ENCODE measurements around the gene SMIM33.

The SMIM33 gene

GRCh38 chr5:139459451-139459934, 11.3 kb upstream of the SMIM33 start:
- Histone ChIP-seq H3K4me3 (ENCODE audit: low read length) (no peak overlapping the region), H3K9me3 (ENCODE audit: control insufficient read depth, low read length) (no peaks in the 10 kb centered on the region), H3K27me3 (ENCODE audit: control insufficient read depth, insufficient read depth, low read length) (no peaks in the 10 kb centered on the region), H3K4me1 (ENCODE audit: control insufficient read depth, insufficient read depth, low read length) (peaks cover 13% of the 10 kb centered on the region), H3K9ac (ENCODE audit: low read length) (no peak overlapping the region), H3K36me3 (ENCODE audit: control insufficient read depth, insufficient read depth, low read length) (no peaks in the 10 kb centered on the region)

- H3K9me3 ChIP-seq (ENCODE audit: control insufficient read depth, low read length), result no peaks in the 10 kb centered on the region
- no peaks in the 10 kb centered on the region for H3K36me3 ChIP-seq (ENCODE audit: control insufficient read depth, insufficient read depth, low read length)
- H3K4me1 ChIP-seq (ENCODE audit: control insufficient read depth, insufficient read depth, low read length), result peaks cover 13% of the 10 kb centered on the region
- H3K4me3 ChIP-seq (ENCODE audit: low read length), result no peak overlapping the region
- H3K9ac ChIP-seq (ENCODE audit: low read length), result no peak overlapping the region
- no peaks in the 10 kb centered on the region for H3K27me3 ChIP-seq (ENCODE audit: control insufficient read depth, insufficient read depth, low read length)
These were observed 10.3 kb upstream of the SMIM33 start for GRCh38 chr5:139460455-139460854.

GRCh38 chr5:139461176-139461575, 9.6 kb upstream of the SMIM33 start:
- Histone ChIP-seq H3K4me3 (ENCODE audit: low read length) (no peak overlapping the region), H3K9ac (ENCODE audit: low read length) (no peak overlapping the region), H3K27me3 (ENCODE audit: control insufficient read depth, insufficient read depth, low read length) (no peaks in the 10 kb centered on the region), H3K4me1 (ENCODE audit: control insufficient read depth, insufficient read depth, low read length) (peaks cover 13% of the 10 kb centered on the region), H3K36me3 (ENCODE audit: control insufficient read depth, insufficient read depth, low read length) (no peaks in the 10 kb centered on the region), H3K9me3 (ENCODE audit: control insufficient read depth, low read length) (no peaks in the 10 kb centered on the region)

GRCh38 chr5:139461698-139462097, 9.1 kb upstream of the SMIM33 start:
- H3K27me3 ChIP-seq (ENCODE audit: control insufficient read depth, insufficient read depth, low read length), result no peaks in the 10 kb centered on the region
- no peak overlapping the region for H3K4me3 ChIP-seq (ENCODE audit: low read length)
- peak overlapping the region; percentile 34 for H3K9ac ChIP-seq (ENCODE audit: low read length)
- no peaks in the 10 kb centered on the region for H3K9me3 ChIP-seq (ENCODE audit: control insufficient read depth, low read length)
- H3K4me1 ChIP-seq (ENCODE audit: control insufficient read depth, insufficient read depth, low read length), result peaks cover 13% of the 10 kb centered on the region
- no peaks in the 10 kb centered on the region for H3K36me3 ChIP-seq (ENCODE audit: control insufficient read depth, insufficient read depth, low read length)

- H3K9ac ChIP-seq (ENCODE audit: low read length), result peak within 1 kb of the TSS; percentile 34
These were observed 8.1 kb upstream of the SMIM33 start, which contains the start of gene ECSCR for GRCh38 chr5:139462586-139463276. Gene ECSCR (minus strand): TSS chr5:139462743. CDS start chr5:139462670, 73 bp downstream.

GRCh38 chr5:139468421-139468931, 2.3 kb upstream of the SMIM33 start:
- no peaks in the 10 kb centered on the region for H3K36me3 ChIP-seq (ENCODE audit: control insufficient read depth, insufficient read depth, low read length)
- peaks cover 13% of the 10 kb centered on the region for H3K4me1 ChIP-seq (ENCODE audit: control insufficient read depth, insufficient read depth, low read length)
- no peaks in the 10 kb centered on the region for H3K9me3 ChIP-seq (ENCODE audit: control insufficient read depth, low read length)
- no peak overlapping the region for H3K4me3 ChIP-seq (ENCODE audit: low read length)
- H3K9ac ChIP-seq (ENCODE audit: low read length), result no peak overlapping the region
- H3K27me3 ChIP-seq (ENCODE audit: control insufficient read depth, insufficient read depth, low read length), result no peaks in the 10 kb centered on the region

More at GRCh38 chr5:139462586-139463276, 8.1 kb upstream of the SMIM33 start, which contains the start of gene ECSCR:
- H3K9me3 ChIP-seq (ENCODE audit: control insufficient read depth, low read length), result no peaks in the 10 kb centered on the region
- no peaks in the 10 kb centered on the region for H3K36me3 ChIP-seq (ENCODE audit: control insufficient read depth, insufficient read depth, low read length)
- no peaks in the 10 kb centered on the region for H3K27me3 ChIP-seq (ENCODE audit: control insufficient read depth, insufficient read depth, low read length)
- H3K4me1 ChIP-seq (ENCODE audit: control insufficient read depth, insufficient read depth, low read length), result peaks cover 13% of the 10 kb centered on the region
- H3K4me3 ChIP-seq (ENCODE audit: low read length), result no peak within 1 kb of the TSS

GRCh38 chr5:139472386-139473030, 1.7 kb downstream of the SMIM33 start:
- Histone ChIP-seq H3K9me3 (ENCODE audit: control insufficient read depth, low read length) (no peaks in the 10 kb centered on the region), H3K9ac (ENCODE audit: low read length) (no peak overlapping the region)

GRCh38 chr5:139473105-139473504, 2.3 kb downstream of the SMIM33 start:
- H3K4me1 ChIP-seq (ENCODE audit: control insufficient read depth, insufficient read depth, low read length), result peaks cover 13% of the 10 kb centered on the region
- H3K4me3 ChIP-seq (ENCODE audit: low read length), result no peak overlapping the region
- no peaks in the 10 kb centered on the region for H3K36me3 ChIP-seq (ENCODE audit: control insufficient read depth, insufficient read depth, low read length)
- H3K9ac ChIP-seq (ENCODE audit: low read length), result no peak overlapping the region
- H3K27me3 ChIP-seq (ENCODE audit: control insufficient read depth, insufficient read depth, low read length), result no peaks in the 10 kb centered on the region
- no peaks in the 10 kb centered on the region for H3K9me3 ChIP-seq (ENCODE audit: control insufficient read depth, low read length)

More at GRCh38 chr5:139472386-139473030, 1.7 kb downstream of the SMIM33 start:
- Histone ChIP-seq H3K36me3 (ENCODE audit: control insufficient read depth, insufficient read depth, low read length) (no peaks in the 10 kb centered on the region), H3K4me1 (ENCODE audit: control insufficient read depth, insufficient read depth, low read length) (peaks cover 13% of the 10 kb centered on the region), H3K27me3 (ENCODE audit: control insufficient read depth, insufficient read depth, low read length) (no peaks in the 10 kb centered on the region), H3K4me3 (ENCODE audit: low read length) (no peak overlapping the region)

- Histone ChIP-seq H3K4me1 (ENCODE audit: control insufficient read depth, insufficient read depth, low read length) (peaks cover 13% of the 10 kb centered on the region), H3K27me3 (ENCODE audit: control insufficient read depth, insufficient read depth, low read length) (no peaks in the 10 kb centered on the region), H3K9ac (ENCODE audit: low read length) (no peak overlapping the region)
These were observed 2.8 kb downstream of the SMIM33 start for GRCh38 chr5:139473565-139473964.

GRCh38 chr5:139474890-139475791, 4.3 kb downstream of the SMIM33 start:
- no peak overlapping the region for H3K9ac ChIP-seq (ENCODE audit: low read length)
- H3K27me3 ChIP-seq (ENCODE audit: control insufficient read depth, insufficient read depth, low read length), result no peaks in the 10 kb centered on the region
- H3K4me1 ChIP-seq (ENCODE audit: control insufficient read depth, insufficient read depth, low read length), result peaks cover 13% of the 10 kb centered on the region
- no peaks in the 10 kb centered on the region for H3K36me3 ChIP-seq (ENCODE audit: control insufficient read depth, insufficient read depth, low read length)
- H3K4me3 ChIP-seq (ENCODE audit: low read length), result no peak overlapping the region
- no peaks in the 10 kb centered on the region for H3K9me3 ChIP-seq (ENCODE audit: control insufficient read depth, low read length)

More at GRCh38 chr5:139473565-139473964, 2.8 kb downstream of the SMIM33 start:
- no peaks in the 10 kb centered on the region for H3K9me3 ChIP-seq (ENCODE audit: control insufficient read depth, low read length)
- no peak overlapping the region for H3K4me3 ChIP-seq (ENCODE audit: low read length)
- no peaks in the 10 kb centered on the region for H3K36me3 ChIP-seq (ENCODE audit: control insufficient read depth, insufficient read depth, low read length)

GRCh38 chr5:139475865-139476617, 5.2 kb downstream of the SMIM33 start:
- H3K9ac ChIP-seq (ENCODE audit: low read length), result no peak overlapping the region
- no peak overlapping the region for H3K4me3 ChIP-seq (ENCODE audit: low read length)
- no peaks in the 10 kb centered on the region for H3K9me3 ChIP-seq (ENCODE audit: control insufficient read depth, low read length)
- H3K27me3 ChIP-seq (ENCODE audit: control insufficient read depth, insufficient read depth, low read length), result no peaks in the 10 kb centered on the region
- H3K36me3 ChIP-seq (ENCODE audit: control insufficient read depth, insufficient read depth, low read length), result no peaks in the 10 kb centered on the region
- peaks cover 13% of the 10 kb centered on the region for H3K4me1 ChIP-seq (ENCODE audit: control insufficient read depth, insufficient read depth, low read length)

Data from mucosa of stomach (tissue), 1 donor.